ENCODE measurements around the gene SPAG8. TPM values are rescaled to one million over a fixed set of nuclear protein-coding genes. Genes with fewer than 3 reads are reported as not detected.

The SPAG8 gene
- total and polyA plus RNA-seq, 10 of the 15 experiments (the other 5 are each of a cell fraction or from before 2014, with no cell fraction given): 0.40 to 1.1 (median 0.72) TPM

DNA sequence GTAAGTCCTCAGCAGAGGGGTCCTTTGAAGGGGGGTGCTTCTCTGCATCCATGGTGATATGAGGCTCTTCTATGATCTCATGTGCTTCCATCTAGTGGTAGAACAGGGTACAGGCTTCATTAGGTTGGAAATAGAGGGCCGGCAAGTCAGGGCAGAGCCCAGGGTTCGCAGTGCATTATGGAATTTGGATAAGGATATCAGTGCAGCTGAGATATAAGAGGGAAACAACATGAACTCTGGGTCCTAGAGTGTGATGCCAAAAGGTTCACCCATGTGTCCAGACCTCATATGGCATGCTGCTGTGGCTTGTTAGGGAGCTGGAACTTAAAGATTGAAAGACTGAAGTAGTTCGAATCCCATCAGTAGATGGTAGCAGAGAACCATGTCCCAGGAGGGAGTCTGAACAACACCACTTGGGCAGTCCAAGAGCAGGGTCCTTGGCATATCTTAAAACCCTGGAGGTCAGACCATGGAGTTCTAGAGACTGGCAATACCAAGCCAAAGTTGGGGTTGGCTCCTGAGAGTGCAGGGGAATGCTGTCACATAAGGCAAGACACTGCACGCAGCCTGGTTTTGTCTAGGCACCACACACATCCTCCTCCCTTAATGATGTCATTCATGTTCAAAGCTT, 14.1 kb upstream of the SPAG8 start (continued):
- TF ChIP-seq, protein P1, sequence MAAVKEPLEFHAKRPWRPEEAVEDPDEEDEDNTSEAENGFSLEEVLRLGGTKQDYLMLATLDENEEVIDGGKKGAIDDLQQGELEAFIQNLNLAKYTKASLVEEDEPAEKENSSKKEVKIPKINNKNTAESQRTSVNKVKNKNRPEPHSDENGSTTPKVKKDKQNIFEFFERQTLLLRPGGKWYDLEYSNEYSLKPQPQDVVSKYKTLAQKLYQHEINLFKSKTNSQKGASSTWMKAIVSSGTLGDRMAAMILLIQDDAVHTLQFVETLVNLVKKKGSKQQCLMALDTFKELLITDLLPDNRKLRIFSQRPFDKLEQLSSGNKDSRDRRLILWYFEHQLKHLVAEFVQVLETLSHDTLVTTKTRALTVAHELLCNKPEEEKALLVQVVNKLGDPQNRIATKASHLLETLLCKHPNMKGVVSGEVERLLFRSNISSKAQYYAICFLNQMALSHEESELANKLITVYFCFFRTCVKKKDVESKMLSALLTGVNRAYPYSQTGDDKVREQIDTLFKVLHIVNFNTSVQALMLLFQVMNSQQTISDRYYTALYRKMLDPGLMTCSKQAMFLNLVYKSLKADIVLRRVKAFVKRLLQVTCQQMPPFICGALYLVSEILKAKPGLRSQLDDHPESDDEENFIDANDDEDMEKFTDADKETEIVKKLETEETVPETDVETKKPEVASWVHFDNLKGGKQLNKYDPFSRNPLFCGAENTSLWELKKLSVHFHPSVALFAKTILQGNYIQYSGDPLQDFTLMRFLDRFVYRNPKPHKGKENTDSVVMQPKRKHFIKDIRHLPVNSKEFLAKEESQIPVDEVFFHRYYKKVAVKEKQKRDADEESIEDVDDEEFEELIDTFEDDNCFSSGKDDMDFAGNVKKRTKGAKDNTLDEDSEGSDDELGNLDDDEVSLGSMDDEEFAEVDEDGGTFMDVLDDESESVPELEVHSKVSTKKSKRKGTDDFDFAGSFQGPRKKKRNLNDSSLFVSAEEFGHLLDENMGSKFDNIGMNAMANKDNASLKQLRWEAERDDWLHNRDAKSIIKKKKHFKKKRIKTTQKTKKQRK (IDR thresholded peaks at IDR 0.05; ENCODE audit: low read depth, low read length): no peak
- 0 out of 2 replicates have a peak, but pooled peaks have one; percentile 33 for TF ChIP-seq STAT1 (conservative IDR thresholded peaks at IDR 0.05)
- no peak for TF ChIP-seq MYC (IDR thresholded peaks at IDR 0.05; ENCODE audit: insufficient read depth, insufficient read length, insufficient replicate concordance, low read length, severe bottlenecking)
- peak; percentile 57 for TF ChIP-seq KLF5 (IDR thresholded peaks at IDR 0.05; ENCODE audit: partially characterized antibody)
- TF ChIP-seq KAT2A (conservative IDR thresholded peaks at IDR 0.05; ENCODE audit: control insufficient read depth, low read depth, low read length): no peak
- TF ChIP-seq JUND (IDR thresholded peaks at IDR 0.05; ENCODE audit: low read depth, low read length): no peak
- no peak for TF ChIP-seq HDAC6 (IDR thresholded peaks at IDR 0.05; ENCODE audit: unreplicated experiment)
- no peak for TF ChIP-seq PML (IDR thresholded peaks at IDR 0.05; ENCODE audit: low read length)
- TF ChIP-seq BHLHE40 (IDR thresholded peaks at IDR 0.05; ENCODE audit: borderline replicate concordance in 1 of 2, low read depth in 2 of 2, low read length in 1 of 2): no peak
- no peak for TF ChIP-seq CBX3 (IDR thresholded peaks at IDR 0.05; ENCODE audit: borderline replicate concordance, low read depth)
- TF ChIP-seq MYB (IDR thresholded peaks at IDR 0.05; ENCODE audit: borderline replicate concordance, low read depth, low read length): no peak
- TF ChIP-seq, protein P2, sequence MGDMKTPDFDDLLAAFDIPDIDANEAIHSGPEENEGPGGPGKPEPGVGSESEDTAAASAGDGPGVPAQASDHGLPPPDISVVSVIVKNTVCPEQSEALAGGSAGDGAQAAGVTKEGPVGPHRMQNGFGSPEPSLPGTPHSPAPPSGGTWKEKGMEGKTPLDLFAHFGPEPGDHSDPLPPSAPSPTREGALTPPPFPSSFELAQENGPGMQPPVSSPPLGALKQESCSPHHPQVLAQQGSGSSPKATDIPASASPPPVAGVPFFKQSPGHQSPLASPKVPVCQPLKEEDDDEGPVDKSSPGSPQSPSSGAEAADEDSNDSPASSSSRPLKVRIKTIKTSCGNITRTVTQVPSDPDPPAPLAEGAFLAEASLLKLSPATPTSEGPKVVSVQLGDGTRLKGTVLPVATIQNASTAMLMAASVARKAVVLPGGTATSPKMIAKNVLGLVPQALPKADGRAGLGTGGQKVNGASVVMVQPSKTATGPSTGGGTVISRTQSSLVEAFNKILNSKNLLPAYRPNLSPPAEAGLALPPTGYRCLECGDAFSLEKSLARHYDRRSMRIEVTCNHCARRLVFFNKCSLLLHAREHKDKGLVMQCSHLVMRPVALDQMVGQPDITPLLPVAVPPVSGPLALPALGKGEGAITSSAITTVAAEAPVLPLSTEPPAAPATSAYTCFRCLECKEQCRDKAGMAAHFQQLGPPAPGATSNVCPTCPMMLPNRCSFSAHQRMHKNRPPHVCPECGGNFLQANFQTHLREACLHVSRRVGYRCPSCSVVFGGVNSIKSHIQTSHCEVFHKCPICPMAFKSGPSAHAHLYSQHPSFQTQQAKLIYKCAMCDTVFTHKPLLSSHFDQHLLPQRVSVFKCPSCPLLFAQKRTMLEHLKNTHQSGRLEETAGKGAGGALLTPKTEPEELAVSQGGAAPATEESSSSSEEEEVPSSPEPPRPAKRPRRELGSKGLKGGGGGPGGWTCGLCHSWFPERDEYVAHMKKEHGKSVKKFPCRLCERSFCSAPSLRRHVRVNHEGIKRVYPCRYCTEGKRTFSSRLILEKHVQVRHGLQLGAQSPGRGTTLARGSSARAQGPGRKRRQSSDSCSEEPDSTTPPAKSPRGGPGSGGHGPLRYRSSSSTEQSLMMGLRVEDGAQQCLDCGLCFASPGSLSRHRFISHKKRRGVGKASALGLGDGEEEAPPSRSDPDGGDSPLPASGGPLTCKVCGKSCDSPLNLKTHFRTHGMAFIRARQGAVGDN (IDR thresholded peaks at IDR 0.05): no peak
- TF ChIP-seq, protein P3, sequence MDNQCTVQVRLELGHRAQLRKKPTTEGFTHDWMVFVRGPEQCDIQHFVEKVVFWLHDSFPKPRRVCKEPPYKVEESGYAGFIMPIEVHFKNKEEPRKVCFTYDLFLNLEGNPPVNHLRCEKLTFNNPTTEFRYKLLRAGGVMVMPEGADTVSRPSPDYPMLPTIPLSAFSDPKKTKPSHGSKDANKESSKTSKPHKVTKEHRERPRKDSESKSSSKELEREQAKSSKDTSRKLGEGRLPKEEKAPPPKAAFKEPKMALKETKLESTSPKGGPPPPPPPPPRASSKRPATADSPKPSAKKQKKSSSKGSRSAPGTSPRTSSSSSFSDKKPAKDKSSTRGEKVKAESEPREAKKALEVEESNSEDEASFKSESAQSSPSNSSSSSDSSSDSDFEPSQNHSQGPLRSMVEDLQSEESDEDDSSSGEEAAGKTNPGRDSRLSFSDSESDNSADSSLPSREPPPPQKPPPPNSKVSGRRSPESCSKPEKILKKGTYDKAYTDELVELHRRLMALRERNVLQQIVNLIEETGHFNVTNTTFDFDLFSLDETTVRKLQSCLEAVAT (IDR thresholded peaks at IDR 0.05): no peak
- TF ChIP-seq DPF2 (IDR thresholded peaks at IDR 0.05): no peak; the same call in 1 of the 2 replicates
- no peak for TF ChIP-seq ZNF384 (IDR thresholded peaks at IDR 0.05; ENCODE audit: borderline replicate concordance, low read depth, low read length)
- no peak for TF ChIP-seq ESRRA (IDR thresholded peaks at IDR 0.05; ENCODE audit: low read length)
- TF ChIP-seq, protein P4, sequence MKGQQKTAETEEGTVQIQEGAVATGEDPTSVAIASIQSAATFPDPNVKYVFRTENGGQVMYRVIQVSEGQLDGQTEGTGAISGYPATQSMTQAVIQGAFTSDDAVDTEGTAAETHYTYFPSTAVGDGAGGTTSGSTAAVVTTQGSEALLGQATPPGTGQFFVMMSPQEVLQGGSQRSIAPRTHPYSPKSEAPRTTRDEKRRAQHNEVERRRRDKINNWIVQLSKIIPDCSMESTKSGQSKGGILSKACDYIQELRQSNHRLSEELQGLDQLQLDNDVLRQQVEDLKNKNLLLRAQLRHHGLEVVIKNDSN (IDR thresholded peaks at IDR 0.05; ENCODE audit: borderline replicate concordance, extremely low read length, insufficient read depth, low read depth, low read length): no peak
- TF ChIP-seq HCFC1 (IDR thresholded peaks at IDR 0.05; ENCODE audit: low read length): no peak
- TF ChIP-seq EGR1 (IDR thresholded peaks at IDR 0.05; ENCODE audit: borderline replicate concordance in 1 of 2, low read depth in 2 of 2, low read length in 2 of 2): no peak
- no peak for TF ChIP-seq POLR2AphosphoS2 (IDR thresholded peaks at IDR 0.05; ENCODE audit: low read depth, low read length)

Data from GM12878 (cell line).